ENCODE measurements around the gene POLR2E. TPM values are rescaled to one million over a fixed set of nuclear protein-coding genes. Genes with fewer than 3 reads are reported as not detected.
"Not testable (repeated sequence)": the region's sequence is repeated elsewhere in the genome, so short reads cannot be mapped to it uniquely, and the experiment has no call there.

Gene POLR2E
- total and polyA plus RNA-seq, 7 donors: 82.0 to 203 (median 124) TPM

DNA sequence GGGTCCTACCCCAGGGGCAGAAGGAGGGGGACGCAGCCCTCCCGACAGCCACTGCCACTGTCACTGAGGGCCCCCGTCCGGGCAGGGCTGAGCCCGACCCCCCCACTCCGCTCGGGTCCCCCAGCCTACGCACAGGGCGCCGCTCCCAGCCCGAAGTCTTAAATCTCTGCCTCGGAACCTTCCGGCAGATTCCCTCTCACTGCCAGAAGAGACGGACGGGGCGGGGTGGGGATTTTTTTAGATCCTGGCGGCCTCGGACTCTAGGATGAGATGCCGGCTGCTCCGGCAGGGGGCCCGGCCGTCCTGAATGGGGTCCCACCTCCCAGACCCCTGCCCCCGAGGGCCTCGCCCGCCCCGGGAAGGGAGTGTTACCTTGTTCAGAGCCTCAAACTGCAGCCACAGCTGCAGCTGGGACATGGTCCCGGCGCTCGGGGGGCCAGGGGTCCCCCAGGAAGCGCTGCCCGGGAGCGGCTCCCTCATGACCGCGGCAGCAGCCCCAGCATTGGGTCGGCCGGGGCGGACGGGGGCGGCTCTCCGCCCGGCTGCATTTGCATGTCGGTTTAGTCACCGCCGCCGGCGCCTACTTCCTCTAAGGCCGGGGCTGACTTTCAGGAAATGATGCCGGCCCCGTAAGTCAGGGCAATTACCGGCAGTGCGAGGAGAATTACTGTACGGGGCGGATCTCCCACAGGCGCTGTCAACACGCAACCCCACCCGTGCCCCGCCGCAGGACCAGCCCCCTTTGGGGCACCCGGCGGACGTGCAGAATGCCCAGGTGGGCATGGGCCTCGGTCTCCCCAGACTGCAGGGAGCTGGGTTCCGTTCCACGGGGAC, 36.8 kb upstream of the POLR2E start:
- intact Hi-C loops (cut with DNase I): loop anchor here (5.0 kb wide), 2 partner anchors 40 to 60 kb away; partner anchors contain the start of gene SBNO2
- Histone ChIP-seq H3K4me3 (peak overlapping the region; percentile 53 to 68 (median 60)), H3K9me3 (no peaks in the 10 kb centered on the region), H3K36me3 (peaks cover 3 to 18% (median 6%) of the 10 kb centered on the region in 4 donors), H3K27ac (peak overlapping the region; percentile 83 to 94 (median 90)), H3K4me1 (peaks cover 0 to 75% (median 59%) of the 10 kb centered on the region in 4 donors), H3K27me3 (no peaks in the 10 kb centered on the region)
- peak; percentile 91 for DNase-seq
- 1% methylated on average over 64 of the region's 64 CpGs for WGBS, 2 donors
- peak; percentile 16 to 91 (median 60) for TF ChIP-seq EP300 (IDR thresholded peaks at IDR 0.05)
- peak in 3 of 4 donors; percentile 47 to 86 (median 52) for TF ChIP-seq POLR2AphosphoS5 (IDR thresholded peaks at IDR 0.05)
- TF ChIP-seq, protein P1, sequence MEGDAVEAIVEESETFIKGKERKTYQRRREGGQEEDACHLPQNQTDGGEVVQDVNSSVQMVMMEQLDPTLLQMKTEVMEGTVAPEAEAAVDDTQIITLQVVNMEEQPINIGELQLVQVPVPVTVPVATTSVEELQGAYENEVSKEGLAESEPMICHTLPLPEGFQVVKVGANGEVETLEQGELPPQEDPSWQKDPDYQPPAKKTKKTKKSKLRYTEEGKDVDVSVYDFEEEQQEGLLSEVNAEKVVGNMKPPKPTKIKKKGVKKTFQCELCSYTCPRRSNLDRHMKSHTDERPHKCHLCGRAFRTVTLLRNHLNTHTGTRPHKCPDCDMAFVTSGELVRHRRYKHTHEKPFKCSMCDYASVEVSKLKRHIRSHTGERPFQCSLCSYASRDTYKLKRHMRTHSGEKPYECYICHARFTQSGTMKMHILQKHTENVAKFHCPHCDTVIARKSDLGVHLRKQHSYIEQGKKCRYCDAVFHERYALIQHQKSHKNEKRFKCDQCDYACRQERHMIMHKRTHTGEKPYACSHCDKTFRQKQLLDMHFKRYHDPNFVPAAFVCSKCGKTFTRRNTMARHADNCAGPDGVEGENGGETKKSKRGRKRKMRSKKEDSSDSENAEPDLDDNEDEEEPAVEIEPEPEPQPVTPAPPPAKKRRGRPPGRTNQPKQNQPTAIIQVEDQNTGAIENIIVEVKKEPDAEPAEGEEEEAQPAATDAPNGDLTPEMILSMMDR (IDR thresholded peaks at IDR 0.05): peak in 1 of 4 experiments; percentile 44
- TF ChIP-seq POLR2A (IDR thresholded peaks at IDR 0.05): no peak

DNA sequence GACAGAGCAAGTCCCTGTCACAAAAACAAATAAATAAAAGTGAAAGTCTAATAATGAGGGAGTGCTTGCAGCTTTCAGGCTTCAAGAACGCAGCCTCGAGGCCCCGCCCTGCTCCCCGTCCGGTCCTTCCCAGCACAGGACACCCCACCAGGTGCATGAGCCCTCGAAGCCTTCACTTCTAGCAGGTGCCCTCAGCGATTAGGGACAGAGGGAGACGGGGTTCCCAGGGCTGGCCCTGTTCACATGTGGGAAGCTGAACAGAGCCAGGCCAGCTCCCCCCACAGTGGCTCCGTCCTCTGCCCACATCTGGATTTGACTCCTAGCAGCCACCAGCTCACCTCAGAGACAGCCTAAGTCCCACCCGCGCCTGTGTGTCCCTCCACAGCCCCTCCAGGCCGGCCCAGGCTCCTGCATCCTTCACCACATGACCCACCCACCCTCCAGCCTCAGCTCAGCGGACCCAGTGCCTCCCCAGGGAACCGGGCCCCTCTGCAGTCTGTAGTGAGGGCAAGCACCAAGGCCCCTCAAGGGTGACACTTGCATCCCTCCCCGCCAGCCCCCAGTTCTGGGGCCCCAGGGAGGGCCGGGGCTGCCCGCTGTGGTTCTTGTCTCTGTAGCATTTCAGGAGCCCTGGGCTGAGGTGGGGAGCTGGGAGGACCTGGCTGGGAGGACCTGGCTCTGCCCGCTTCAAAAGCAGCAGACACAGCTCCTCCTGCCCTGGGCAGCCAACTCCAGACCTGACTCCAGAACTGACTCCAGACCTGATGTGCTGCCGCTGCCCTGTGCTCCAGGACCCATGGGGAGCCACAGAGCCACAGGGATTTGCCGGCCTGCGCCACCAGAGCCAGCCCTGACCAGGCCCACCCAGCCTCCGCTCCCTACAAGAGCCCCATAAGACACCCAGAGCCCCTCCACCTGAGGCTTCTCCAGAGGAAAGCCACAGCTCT, 35.9 kb upstream of the POLR2E start:
- 40 to 55% methylated on average over 22 of the region's 22 CpGs for WGBS, 2 donors
- H3K27ac ChIP-seq: peak overlapping the region; percentile 83 to 94 (median 90)
- no peak for DNase-seq
- intact Hi-C loops (cut with DNase I): loop anchor here (5.0 kb wide), 2 partner anchors 41 to 61 kb away; partner anchors contain the start of gene SBNO2
- TF ChIP-seq POLR2AphosphoS5 (IDR thresholded peaks at IDR 0.05) (no peak), EP300 (IDR thresholded peaks at IDR 0.05) (no peak), POLR2A (IDR thresholded peaks at IDR 0.05) (no peak)
- TF ChIP-seq, protein P1 (IDR thresholded peaks at IDR 0.05): no peak
- H3K9me3 ChIP-seq: no peaks in the 10 kb centered on the region
- H3K4me3 ChIP-seq: peak overlapping the region; percentile 53 to 68 (median 60)
- peaks cover 0 to 70% (median 52%) of the 10 kb centered on the region in 4 donors for H3K4me1 ChIP-seq
- peaks cover 3 to 25% (median 14%) of the 10 kb centered on the region in 4 donors for H3K36me3 ChIP-seq
- no peaks in the 10 kb centered on the region for H3K27me3 ChIP-seq

DNA sequence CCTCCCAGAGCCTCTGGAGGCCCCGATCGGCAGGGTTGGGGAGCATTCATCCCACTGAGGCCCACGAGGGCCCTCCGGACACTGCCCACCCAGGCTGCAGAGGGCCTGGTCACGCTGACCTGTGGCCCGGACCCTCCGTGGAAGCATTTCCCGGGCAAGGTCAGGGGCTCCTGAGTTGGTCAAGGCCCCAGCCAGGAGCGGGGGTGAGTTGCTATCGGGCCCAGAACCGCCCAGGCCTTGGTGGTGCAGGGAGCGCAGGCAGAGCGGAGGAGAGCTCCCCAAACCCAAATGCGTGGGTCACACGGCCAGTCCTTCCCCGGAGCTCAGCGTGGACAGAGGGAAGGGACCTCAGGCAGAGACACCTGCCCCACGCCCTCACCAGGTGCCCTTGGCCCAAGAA, 34.4 kb upstream of the POLR2E start:
- TF ChIP-seq POLR2AphosphoS5 (IDR thresholded peaks at IDR 0.05) (no peak), EP300 (IDR thresholded peaks at IDR 0.05) (no peak), POLR2A (IDR thresholded peaks at IDR 0.05) (no peak)
- TF ChIP-seq, protein P1 (IDR thresholded peaks at IDR 0.05): no peak
- peaks cover 0 to 59% (median 44%) of the 10 kb centered on the region in 4 donors for H3K4me1 ChIP-seq
- no peaks in the 10 kb centered on the region for H3K27me3 ChIP-seq
- no peak overlapping the region for H3K27ac ChIP-seq
- H3K9me3 ChIP-seq: no peaks in the 10 kb centered on the region
- peak overlapping the region in 1 of 4 donors; percentile 66 for H3K4me3 ChIP-seq
- peaks cover 3 to 35% (median 19%) of the 10 kb centered on the region in 4 donors for H3K36me3 ChIP-seq
- WGBS, 2 donors: 94 to 95% methylated on average over 18 of the region's 18 CpGs
- no peak for DNase-seq
- intact Hi-C loops (cut with DNase I): no loop called here

DNA sequence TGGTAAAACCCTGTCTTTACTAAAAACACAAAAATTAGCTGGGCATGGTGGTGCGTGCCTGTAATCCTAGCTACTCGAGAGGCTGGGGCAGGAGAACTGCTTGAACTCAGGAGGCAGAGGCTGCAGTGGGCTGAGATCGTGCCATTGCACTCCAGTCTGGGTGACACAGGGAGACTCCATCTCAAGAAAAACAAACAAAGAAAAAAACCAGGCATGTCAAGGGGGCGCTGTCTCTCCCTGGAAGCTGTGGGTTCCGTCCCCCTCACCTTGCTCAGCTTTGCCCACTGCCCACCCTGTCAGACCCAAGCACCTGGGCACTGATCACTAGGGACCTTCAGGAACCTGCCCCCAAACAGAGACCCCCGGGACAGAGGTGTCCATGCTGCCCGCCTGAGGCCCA, 33.9 kb upstream of the POLR2E start:
- intact Hi-C loops (cut with DNase I); H3K9me3 ChIP-seq; H3K27ac ChIP-seq; H3K27me3 ChIP-seq; DNase-seq; H3K4me3 ChIP-seq: not testable (repeated sequence)
- Histone ChIP-seq H3K36me3 (peaks cover 3 to 40% (median 21%) of the 10 kb centered on the region in 4 donors), H3K4me1 (peaks cover 0 to 63% (median 47%) of the 10 kb centered on the region in 4 donors)
- 93% methylated on average over 7 of the region's 7 CpGs for WGBS, 2 donors

Measured in sigmoid colon (tissue), 7 donors.